WTC11 (cell line): ENCODE results near the gene BCAS3. TPM values are rescaled to one million over a fixed set of nuclear protein-coding genes. Genes with fewer than 3 reads are reported as not detected.

Experiments used
- ATAC-seq: fragments of 200-7000 bp; cut with Tn5 transposase; 2 replicates; pipeline ENCODE4 v1.10.0; 2021; ENCODE audit warnings: mild to moderate bottlenecking, moderate library complexity
- CTCF ChIA-PET: fragments of 300-600 bp; sonication (Branson Sonifier 250); formaldehyde crosslinking; loops from one replicate; lab custom pipeline; 2021; ENCODE audit warnings: antibody characterized with exemption; lab: Charles Lee
- POLR2A ChIA-PET: fragments of 350-600 bp; sonication (Branson Sonifier 250); formaldehyde crosslinking; loops from one replicate; lab custom pipeline; 2021; ENCODE audit warnings: antibody characterized with exemption; lab: Charles Lee
- DNase-seq: peaks from one replicate; pipeline ENCODE4 v3.0.0; 2021; ENCODE audit warnings: low spot score
- H3K27ac Mint-ChIP-seq: 2 replicates; pipeline ENCODE4 v1.8.0; 2021; ENCODE audit warnings: mixed read lengths
- H3K27me3 Mint-ChIP-seq: 2 replicates; pipeline ENCODE4 v1.8.0; 2021; ENCODE audit warnings: low read depth, mild to moderate bottlenecking, moderate library complexity, mixed read lengths
- H3K36me3 Mint-ChIP-seq: 2 replicates; pipeline ENCODE4 v1.8.0; 2021; ENCODE audit warnings: mixed read lengths
- H3K4me1 Mint-ChIP-seq: 2 replicates; pipeline ENCODE4 v1.8.0; 2022; ENCODE audit warnings: mixed read lengths
- H3K4me3 Mint-ChIP-seq: 2 replicates; pipeline ENCODE4 v1.8.0; 2021; ENCODE audit warnings: mild to moderate bottlenecking, moderate library complexity, mixed read lengths
- H3K9me3 Mint-ChIP-seq: 2 replicates; pipeline ENCODE4 v1.8.0; 2021; ENCODE audit warnings: mixed read lengths
- CBFB ChIP-seq: sonication (generic); formaldehyde crosslinking; IDR thresholded peaks from 2 replicates; pipeline ENCODE4 v1.8.1; 2022; ENCODE audit warnings: mild to moderate bottlenecking, low read depth, missing genetic modification reagents
- ELF4 ChIP-seq: sonication (generic); formaldehyde crosslinking; IDR thresholded peaks from 2 replicates; pipeline ENCODE4 v1.8.1; 2022; ENCODE audit warnings: low read depth, mild to moderate bottlenecking, moderate library complexity, missing genetic modification reagents
- FOXJ3 ChIP-seq: sonication (generic); formaldehyde crosslinking; IDR thresholded peaks from 2 replicates; pipeline ENCODE4 v1.9.0; 2021; ENCODE audit warnings: missing genetic modification reagents, mild to moderate bottlenecking, borderline replicate concordance
- FOXP1 ChIP-seq: sonication (generic); formaldehyde crosslinking; IDR thresholded peaks from 2 replicates; pipeline ENCODE4 v1.8.0; 2022; ENCODE audit warnings: missing genetic modification reagents, mild to moderate bottlenecking, moderate library complexity, borderline replicate concordance
- GRHL2 ChIP-seq: fragments of 250-450 bp; sonication (Bioruptor Pico); IDR thresholded peaks from 2 replicates; pipeline ENCODE4 v1.8.0; 2022; ENCODE audit warnings: mild to moderate bottlenecking, moderate library complexity; ENCODE audit not compliant: insufficient replicate concordance, severe bottlenecking
- HMGA2 ChIP-seq: fragments of 250-450 bp; sonication (Bioruptor Pico); IDR thresholded peaks from 2 replicates; pipeline ENCODE4 v1.4.0; 2021; ENCODE audit warnings: mild to moderate bottlenecking, moderate library complexity
- IRF2 ChIP-seq: sonication (generic); formaldehyde crosslinking; IDR thresholded peaks from 2 replicates; pipeline ENCODE4 v1.8.0; 2022; ENCODE audit warnings: low read depth, missing genetic modification reagents, borderline replicate concordance
- JAZF1 ChIP-seq: fragments of 250-450 bp; sonication (Bioruptor Pico); IDR thresholded peaks from 2 replicates; pipeline ENCODE4 v1.9.0; 2021; ENCODE audit warnings: moderate library complexity, mild to moderate bottlenecking, inconsistent platforms
- JUN ChIP-seq: sonication (generic); formaldehyde crosslinking; IDR thresholded peaks from 2 replicates; pipeline ENCODE4 v1.8.0; 2023; ENCODE audit warnings: mild to moderate bottlenecking, missing genetic modification reagents
- MXD4 ChIP-seq: fragments of 250-450 bp; sonication (Bioruptor Pico); IDR thresholded peaks from 2 replicates; pipeline ENCODE4 v1.8.0; 2021; ENCODE audit warnings: mild to moderate bottlenecking, moderate library complexity, borderline replicate concordance
- NR1H2 ChIP-seq: sonication (generic); formaldehyde crosslinking; IDR thresholded peaks from 2 replicates; pipeline ENCODE4 v1.9.0; 2021; ENCODE audit warnings: mild to moderate bottlenecking, moderate library complexity, missing genetic modification reagents
- OVOL2 ChIP-seq: fragments of 250-450 bp; sonication (Bioruptor Pico); IDR thresholded peaks from 2 replicates; pipeline ENCODE4 v1.9.0; 2021; ENCODE audit warnings: mild to moderate bottlenecking, borderline replicate concordance
- SOX15 ChIP-seq: fragments of 250-450 bp; sonication (Bioruptor Pico); IDR thresholded peaks from 2 replicates; pipeline ENCODE4 v1.9.0; 2021; ENCODE audit warnings: mild to moderate bottlenecking
- TEAD1 ChIP-seq: sonication (generic); formaldehyde crosslinking; IDR thresholded peaks from 2 replicates; pipeline ENCODE4 v1.8.0; 2022; ENCODE audit warnings: mild to moderate bottlenecking, missing genetic modification reagents
- TEAD4 ChIP-seq: sonication (generic); formaldehyde crosslinking; IDR thresholded peaks from 2 replicates; pipeline ENCODE4 v1.8.0; 2022; ENCODE audit warnings: mild to moderate bottlenecking, missing genetic modification reagents
- ZNF263 ChIP-seq: sonication (generic); formaldehyde crosslinking; IDR thresholded peaks from 2 replicates; pipeline ENCODE4 v1.8.1; 2022; ENCODE audit warnings: low read depth, mild to moderate bottlenecking, moderate library complexity, missing genetic modification reagents
- ZNF671 ChIP-seq: fragments of 250-450 bp; sonication (Bioruptor Pico); IDR thresholded peaks from 2 replicates; pipeline ENCODE4 v1.8.0; 2021; ENCODE audit warnings: mild to moderate bottlenecking
- total RNA-seq: library from RNA; stranded (reverse); gene quantifications from 3 replicates; pipeline ENCODE4 v1.2.3, GENCODE V29; 2021
- TF ChIP-seq, protein P1 (sequence below): sonication (generic); formaldehyde crosslinking; IDR thresholded peaks from 2 replicates; pipeline ENCODE4 v1.8.0; 2023; ENCODE audit warnings: missing genetic modification reagents, mild to moderate bottlenecking, borderline replicate concordance
- TF ChIP-seq, protein P2 (sequence below): sonication (generic); formaldehyde crosslinking; IDR thresholded peaks from 2 replicates; pipeline ENCODE4 v1.8.1; 2022; ENCODE audit warnings: low read depth, mild to moderate bottlenecking, moderate library complexity, missing genetic modification reagents, borderline replicate concordance
- TF ChIP-seq, protein P3 (sequence below): sonication (generic); formaldehyde crosslinking; IDR thresholded peaks from 2 replicates; pipeline ENCODE4 v1.8.0; 2023; ENCODE audit warnings: missing genetic modification reagents
- TF ChIP-seq, protein P4 (sequence below): sonication (generic); formaldehyde crosslinking; IDR thresholded peaks from 2 replicates; pipeline ENCODE4 v1.8.1; 2023; ENCODE audit warnings: mild to moderate bottlenecking, missing genetic modification reagents
- TF ChIP-seq, protein P5 (sequence below): fragments of 200-600 bp; IDR thresholded peaks from 2 replicates; pipeline ENCODE4 v1.8.0; 2022; ENCODE audit warnings: antibody characterized with exemption

BCAS3 gene
- total RNA-seq, 1 experiment from 2014 or later = 15.5 TPM

DNA sequence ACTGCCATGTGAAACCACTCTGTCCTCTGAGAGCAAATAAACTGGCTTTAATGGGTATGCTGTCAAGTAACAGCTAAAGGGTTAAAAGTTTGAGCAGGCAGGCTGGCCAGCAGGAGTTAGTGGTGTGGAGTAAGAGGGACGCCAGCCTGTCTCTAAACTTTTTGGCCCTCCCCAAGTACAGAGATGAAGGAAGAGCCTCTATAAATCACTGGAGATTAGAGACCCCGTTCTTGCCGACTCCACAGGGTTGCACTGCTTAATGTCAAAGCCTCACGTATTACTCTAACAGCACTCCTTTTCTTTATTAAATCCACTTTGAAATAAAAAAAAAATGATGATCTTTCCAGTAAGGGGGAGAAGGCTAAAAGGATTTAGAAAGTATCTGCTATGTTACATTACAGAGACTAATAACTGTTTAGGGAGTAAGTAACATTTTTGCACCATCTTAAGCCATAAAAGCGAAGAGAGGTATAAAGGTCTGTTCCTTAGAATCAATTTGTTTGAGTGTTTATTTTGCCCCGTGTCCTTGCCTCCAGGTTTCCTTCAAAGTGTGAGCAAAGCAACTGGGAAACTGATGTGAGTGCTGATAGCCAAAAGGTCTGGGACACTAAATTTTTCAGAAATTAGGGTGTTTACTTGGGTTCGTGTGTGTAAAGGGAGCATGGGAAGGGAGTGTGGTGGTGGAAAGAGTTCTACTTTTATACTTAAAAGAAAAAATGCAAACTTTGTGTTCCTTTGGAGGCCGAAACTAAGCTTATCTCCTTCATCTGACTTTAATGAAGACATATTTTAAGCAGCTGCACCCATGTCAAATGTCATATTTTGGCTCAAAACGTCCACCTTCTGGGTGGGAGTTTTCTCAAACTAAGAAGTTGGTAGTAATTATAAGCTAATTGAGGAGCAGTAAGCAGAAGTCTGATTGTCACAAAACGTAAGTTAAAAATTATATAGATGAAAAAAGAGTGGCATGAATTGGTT, 612.0 kb downstream of the BCAS3 start (continued):
- TF ChIP-seq NR1H2 (CRISPR knock-in tag) (no peak), ZNF671 (CRISPR knock-in tag) (no peak)
- TF ChIP-seq, protein P1, sequence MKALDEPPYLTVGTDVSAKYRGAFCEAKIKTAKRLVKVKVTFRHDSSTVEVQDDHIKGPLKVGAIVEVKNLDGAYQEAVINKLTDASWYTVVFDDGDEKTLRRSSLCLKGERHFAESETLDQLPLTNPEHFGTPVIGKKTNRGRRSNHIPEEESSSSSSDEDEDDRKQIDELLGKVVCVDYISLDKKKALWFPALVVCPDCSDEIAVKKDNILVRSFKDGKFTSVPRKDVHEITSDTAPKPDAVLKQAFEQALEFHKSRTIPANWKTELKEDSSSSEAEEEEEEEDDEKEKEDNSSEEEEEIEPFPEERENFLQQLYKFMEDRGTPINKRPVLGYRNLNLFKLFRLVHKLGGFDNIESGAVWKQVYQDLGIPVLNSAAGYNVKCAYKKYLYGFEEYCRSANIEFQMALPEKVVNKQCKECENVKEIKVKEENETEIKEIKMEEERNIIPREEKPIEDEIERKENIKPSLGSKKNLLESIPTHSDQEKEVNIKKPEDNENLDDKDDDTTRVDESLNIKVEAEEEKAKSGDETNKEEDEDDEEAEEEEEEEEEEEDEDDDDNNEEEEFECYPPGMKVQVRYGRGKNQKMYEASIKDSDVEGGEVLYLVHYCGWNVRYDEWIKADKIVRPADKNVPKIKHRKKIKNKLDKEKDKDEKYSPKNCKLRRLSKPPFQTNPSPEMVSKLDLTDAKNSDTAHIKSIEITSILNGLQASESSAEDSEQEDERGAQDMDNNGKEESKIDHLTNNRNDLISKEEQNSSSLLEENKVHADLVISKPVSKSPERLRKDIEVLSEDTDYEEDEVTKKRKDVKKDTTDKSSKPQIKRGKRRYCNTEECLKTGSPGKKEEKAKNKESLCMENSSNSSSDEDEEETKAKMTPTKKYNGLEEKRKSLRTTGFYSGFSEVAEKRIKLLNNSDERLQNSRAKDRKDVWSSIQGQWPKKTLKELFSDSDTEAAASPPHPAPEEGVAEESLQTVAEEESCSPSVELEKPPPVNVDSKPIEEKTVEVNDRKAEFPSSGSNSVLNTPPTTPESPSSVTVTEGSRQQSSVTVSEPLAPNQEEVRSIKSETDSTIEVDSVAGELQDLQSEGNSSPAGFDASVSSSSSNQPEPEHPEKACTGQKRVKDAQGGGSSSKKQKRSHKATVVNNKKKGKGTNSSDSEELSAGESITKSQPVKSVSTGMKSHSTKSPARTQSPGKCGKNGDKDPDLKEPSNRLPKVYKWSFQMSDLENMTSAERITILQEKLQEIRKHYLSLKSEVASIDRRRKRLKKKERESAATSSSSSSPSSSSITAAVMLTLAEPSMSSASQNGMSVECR (CRISPR knock-in tag) = no peak
- TF ChIP-seq, protein P2, sequence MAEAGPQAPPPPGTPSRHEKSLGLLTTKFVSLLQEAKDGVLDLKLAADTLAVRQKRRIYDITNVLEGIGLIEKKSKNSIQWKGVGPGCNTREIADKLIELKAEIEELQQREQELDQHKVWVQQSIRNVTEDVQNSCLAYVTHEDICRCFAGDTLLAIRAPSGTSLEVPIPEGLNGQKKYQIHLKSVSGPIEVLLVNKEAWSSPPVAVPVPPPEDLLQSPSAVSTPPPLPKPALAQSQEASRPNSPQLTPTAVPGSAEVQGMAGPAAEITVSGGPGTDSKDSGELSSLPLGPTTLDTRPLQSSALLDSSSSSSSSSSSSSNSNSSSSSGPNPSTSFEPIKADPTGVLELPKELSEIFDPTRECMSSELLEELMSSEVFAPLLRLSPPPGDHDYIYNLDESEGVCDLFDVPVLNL (CRISPR knock-in tag) = no peak

DNA sequence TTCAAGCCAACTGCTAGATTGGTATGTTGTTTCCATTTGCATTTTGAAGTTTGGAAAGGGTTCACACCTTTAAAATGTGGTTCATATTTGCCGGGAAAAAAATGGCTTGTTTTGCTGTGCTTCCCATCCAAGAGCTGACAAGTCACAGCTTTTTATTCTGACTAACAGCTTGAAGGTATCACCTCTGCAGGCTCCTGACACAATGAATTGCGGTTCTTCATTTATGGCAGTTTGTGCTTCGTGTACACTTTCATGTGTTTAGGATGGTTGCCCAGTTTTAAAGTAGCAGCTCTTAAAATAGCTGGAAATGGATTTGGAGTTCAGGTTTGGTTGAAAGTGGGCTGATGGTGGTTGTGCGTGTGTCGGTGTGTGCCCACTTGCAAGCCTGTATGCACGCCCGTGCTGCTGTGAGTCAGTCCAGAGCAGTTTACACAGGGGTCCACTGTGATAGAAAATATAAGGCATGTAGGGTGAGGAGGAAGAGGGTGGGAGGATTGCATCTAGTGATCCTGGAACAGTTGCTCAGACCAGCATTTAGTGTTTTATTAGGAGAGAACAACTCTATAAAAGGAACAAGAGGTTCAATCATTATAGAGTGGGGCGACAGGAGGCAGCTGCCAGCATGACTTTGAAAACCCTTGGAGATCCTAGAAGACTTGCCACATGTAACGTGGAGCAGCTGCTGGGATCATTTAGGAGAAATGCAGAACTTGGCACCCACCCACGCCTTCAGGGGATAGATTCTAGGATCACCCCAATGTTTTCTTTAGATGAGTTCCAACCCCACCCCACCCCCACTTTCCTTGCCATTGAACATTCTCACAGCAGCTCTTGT, 614.0 kb downstream of the BCAS3 start:
- Mint-ChIP-seq H3K36me3 (no peaks in the 10 kb centered on the region), H3K27me3 (no peaks in the 10 kb centered on the region; the same call in none of the 2 replicates), H3K9me3 (no peaks in the 10 kb centered on the region), H3K4me3 (no peak overlapping the region), H3K27ac (no peak overlapping the region), H3K4me1 (peaks cover 16% of the 10 kb centered on the region)
- no peak for ATAC-seq
- TF ChIP-seq TEAD1 (CRISPR knock-in tag) (no peak), MXD4 (CRISPR knock-in tag) (no peak), ELF4 (CRISPR knock-in tag) (no peak), OVOL2 (CRISPR knock-in tag) (no peak), IRF2 (CRISPR knock-in tag) (no peak), TEAD4 (no peak), JUN (CRISPR knock-in tag) (no peak), CBFB (no peak), JAZF1 (CRISPR knock-in tag) (no peak), ZNF263 (CRISPR knock-in tag) (no peak), GRHL2 (no peak), FOXP1 (CRISPR knock-in tag) (no peak), SOX15 (CRISPR knock-in tag) (no peak), FOXJ3 (CRISPR knock-in tag) (no peak), HMGA2 (CRISPR knock-in tag) (no peak)
- TF ChIP-seq, protein P3, sequence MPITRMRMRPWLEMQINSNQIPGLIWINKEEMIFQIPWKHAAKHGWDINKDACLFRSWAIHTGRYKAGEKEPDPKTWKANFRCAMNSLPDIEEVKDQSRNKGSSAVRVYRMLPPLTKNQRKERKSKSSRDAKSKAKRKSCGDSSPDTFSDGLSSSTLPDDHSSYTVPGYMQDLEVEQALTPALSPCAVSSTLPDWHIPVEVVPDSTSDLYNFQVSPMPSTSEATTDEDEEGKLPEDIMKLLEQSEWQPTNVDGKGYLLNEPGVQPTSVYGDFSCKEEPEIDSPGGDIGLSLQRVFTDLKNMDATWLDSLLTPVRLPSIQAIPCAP (CRISPR knock-in tag) = no peak
- TF ChIP-seq, protein P4, sequence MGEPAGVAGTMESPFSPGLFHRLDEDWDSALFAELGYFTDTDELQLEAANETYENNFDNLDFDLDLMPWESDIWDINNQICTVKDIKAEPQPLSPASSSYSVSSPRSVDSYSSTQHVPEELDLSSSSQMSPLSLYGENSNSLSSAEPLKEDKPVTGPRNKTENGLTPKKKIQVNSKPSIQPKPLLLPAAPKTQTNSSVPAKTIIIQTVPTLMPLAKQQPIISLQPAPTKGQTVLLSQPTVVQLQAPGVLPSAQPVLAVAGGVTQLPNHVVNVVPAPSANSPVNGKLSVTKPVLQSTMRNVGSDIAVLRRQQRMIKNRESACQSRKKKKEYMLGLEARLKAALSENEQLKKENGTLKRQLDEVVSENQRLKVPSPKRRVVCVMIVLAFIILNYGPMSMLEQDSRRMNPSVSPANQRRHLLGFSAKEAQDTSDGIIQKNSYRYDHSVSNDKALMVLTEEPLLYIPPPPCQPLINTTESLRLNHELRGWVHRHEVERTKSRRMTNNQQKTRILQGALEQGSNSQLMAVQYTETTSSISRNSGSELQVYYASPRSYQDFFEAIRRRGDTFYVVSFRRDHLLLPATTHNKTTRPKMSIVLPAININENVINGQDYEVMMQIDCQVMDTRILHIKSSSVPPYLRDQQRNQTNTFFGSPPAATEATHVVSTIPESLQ = no peak
- TF ChIP-seq, protein P5, sequence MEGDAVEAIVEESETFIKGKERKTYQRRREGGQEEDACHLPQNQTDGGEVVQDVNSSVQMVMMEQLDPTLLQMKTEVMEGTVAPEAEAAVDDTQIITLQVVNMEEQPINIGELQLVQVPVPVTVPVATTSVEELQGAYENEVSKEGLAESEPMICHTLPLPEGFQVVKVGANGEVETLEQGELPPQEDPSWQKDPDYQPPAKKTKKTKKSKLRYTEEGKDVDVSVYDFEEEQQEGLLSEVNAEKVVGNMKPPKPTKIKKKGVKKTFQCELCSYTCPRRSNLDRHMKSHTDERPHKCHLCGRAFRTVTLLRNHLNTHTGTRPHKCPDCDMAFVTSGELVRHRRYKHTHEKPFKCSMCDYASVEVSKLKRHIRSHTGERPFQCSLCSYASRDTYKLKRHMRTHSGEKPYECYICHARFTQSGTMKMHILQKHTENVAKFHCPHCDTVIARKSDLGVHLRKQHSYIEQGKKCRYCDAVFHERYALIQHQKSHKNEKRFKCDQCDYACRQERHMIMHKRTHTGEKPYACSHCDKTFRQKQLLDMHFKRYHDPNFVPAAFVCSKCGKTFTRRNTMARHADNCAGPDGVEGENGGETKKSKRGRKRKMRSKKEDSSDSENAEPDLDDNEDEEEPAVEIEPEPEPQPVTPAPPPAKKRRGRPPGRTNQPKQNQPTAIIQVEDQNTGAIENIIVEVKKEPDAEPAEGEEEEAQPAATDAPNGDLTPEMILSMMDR = no peak
- ChIA-PET POLR2A (no interaction called here), CTCF (interaction anchor here (1.2 to 1.9 kb wide), 2 partner anchors 58 to 98 kb away, joined by 3 to 4 read pairs; no protein-coding TSS in a partner anchor)
- DNase-seq = no peak
